ENCODE results near the gene RPUSD4. TPM values are rescaled to one million over a fixed set of nuclear protein-coding genes. Genes with fewer than 3 reads are reported as not detected.

The RPUSD4 gene
- polyA plus RNA-seq, 2 of the 4 experiments (the other 2 are of a cell fraction): 15.4 to 16.2 TPM

- WGBS (ENCODE audit: missing lambda C conversion rate): 75% methylated on average over 3 of the region's 9 CpGs
- no peaks in the 10 kb centered on the region for H3K4me1 ChIP-seq
- no peak for FAIRE-seq
- ATAC-seq: no peak
- DNase-seq (ENCODE audit: low read depth in 1 of 2, low spot score in 1 of 2): no peak
- H3K4me2 ChIP-seq: no peak overlapping the region
- TF ChIP-seq ATOH8 (CRISPR knock-in tag; IDR thresholded peaks at IDR 0.05; ENCODE audit: low read depth): no peak
- POLR2A ChIA-PET: no interaction called here
- CTCF ChIA-PET: no interaction called here
- no peaks in the 10 kb centered on the region for H3K9me3 ChIP-seq
- no peak overlapping the region for H3K4me3 ChIP-seq
- H3K27ac ChIP-seq: no peak overlapping the region
Measured at GRCh38 chr11:126173257-126173656, 38.2 kb downstream of the RPUSD4 start.

- H3K4me2 ChIP-seq: no peak overlapping the region
- FAIRE-seq (no peak), ATAC-seq (no peak), DNase-seq (ENCODE audit: low read depth in 1 of 2, low spot score in 1 of 2) (no peak)
- ChIA-PET CTCF (no interaction called here), POLR2A (no interaction called here)
- H3K9me3 ChIP-seq: no peaks in the 10 kb centered on the region
- H3K4me3 ChIP-seq: no peak overlapping the region
- H3K4me1 ChIP-seq: no peaks in the 10 kb centered on the region
- H3K27ac ChIP-seq: no peak overlapping the region
- WGBS (ENCODE audit: missing lambda C conversion rate): 54% methylated on average over 7 of the region's 8 CpGs
- no peak for TF ChIP-seq CEBPB (IDR thresholded peaks at IDR 0.05)
- TF ChIP-seq HMGXB4 (CRISPR knock-in tag; IDR thresholded peaks at IDR 0.05; ENCODE audit: borderline replicate concordance): no peak
- no peak for TF ChIP-seq MAZ (IDR thresholded peaks at IDR 0.05; ENCODE audit: borderline replicate concordance, low read depth, low read length)
- no peak for TF ChIP-seq FOXS1 (CRISPR knock-in tag; IDR thresholded peaks at IDR 0.05)
- no peak for TF ChIP-seq NR3C1 (IDR thresholded peaks at IDR 0.05)
- TF ChIP-seq SMC3 (IDR thresholded peaks at IDR 0.05): no peak
- no peak for TF ChIP-seq HDAC2 (IDR thresholded peaks at IDR 0.05)
- TF ChIP-seq MAFK (IDR thresholded peaks at IDR 0.05; ENCODE audit: partially characterized antibody): no peak
- TF ChIP-seq EHMT2 (IDR thresholded peaks at IDR 0.05; ENCODE audit: low read depth): no peak
- TF ChIP-seq FOSL2 (IDR thresholded peaks at IDR 0.05): no peak
- no peak for TF ChIP-seq FOSL2 (CRISPR knock-in tag; IDR thresholded peaks at IDR 0.05)
- TF ChIP-seq NFE2L2 (conservative IDR thresholded peaks at IDR 0.05; ENCODE audit: low read length): no peak
- TF ChIP-seq NPAS2 (CRISPR knock-in tag; IDR thresholded peaks at IDR 0.05; ENCODE audit: borderline replicate concordance): no peak
- no peak for TF ChIP-seq CBX2 (IDR thresholded peaks at IDR 0.05; ENCODE audit: borderline replicate concordance, low read depth)
- no peak for TF ChIP-seq TFCP2L1 (CRISPR knock-in tag; IDR thresholded peaks at IDR 0.05)
- no peak for TF ChIP-seq EP300 (IDR thresholded peaks at IDR 0.05)
- TF ChIP-seq ZC3H11A (IDR thresholded peaks at IDR 0.05): no peak
- no peak for TF ChIP-seq SREBF2 (IDR thresholded peaks at IDR 0.05)
- no peak for TF ChIP-seq JUNB (IDR thresholded peaks at IDR 0.05)
- TF ChIP-seq GATA3 (IDR thresholded peaks at IDR 0.05; ENCODE audit: borderline replicate concordance): no peak
- no peak for TF ChIP-seq POLR2AphosphoS2 (conservative IDR thresholded peaks at IDR 0.05; ENCODE audit: low read length)
Measured at GRCh38 chr11:126172596-126173038, 38.8 kb downstream of the RPUSD4 start.

- TF ChIP-seq ESRRA (IDR thresholded peaks at IDR 0.05; ENCODE audit: borderline replicate concordance, low read length) (no peak), CBX2 (IDR thresholded peaks at IDR 0.05; ENCODE audit: borderline replicate concordance, low read depth) (no peak), RAD21 (conservative IDR thresholded peaks at IDR 0.05 in 1 of 2, IDR thresholded peaks at IDR 0.05 in 1 of 2) (no peak), BHLHE40 (IDR thresholded peaks at IDR 0.05; ENCODE audit: low read depth, low read length) (no peak)
- H3K4me1 ChIP-seq: no peaks in the 10 kb centered on the region
- H3K9me3 ChIP-seq: no peaks in the 10 kb centered on the region
- no peak overlapping the region for H3K4me2 ChIP-seq
- ATAC-seq: no peak
- 80% methylated on average over 3 of the region's 3 CpGs for WGBS (ENCODE audit: missing lambda C conversion rate)
- no peak overlapping the region for H3K4me3 ChIP-seq
- DNase-seq (ENCODE audit: low read depth in 1 of 2, low spot score in 1 of 2): no peak
- no peak overlapping the region for H3K27ac ChIP-seq
- ChIA-PET CTCF (no interaction called here), POLR2A (no interaction called here)
- no peak for FAIRE-seq
Measured at GRCh38 chr11:126169291-126169690, 42.2 kb downstream of the RPUSD4 start.

Measured in A549 (cell line).